Caco-2 (cell line): Measurements from ENCODE around the gene RFX2. TPM values are rescaled to one million over a fixed set of nuclear protein-coding genes. Genes with fewer than 3 reads are reported as not detected.

ENCODE experiments used
- BruUV-seq: library from RNA; stranded (reverse); fragments of 400-500 nt; replicated peaks from 2 replicates; lab custom pipeline; 2021; lab: Mats Ljungman, UMichigan
- CTCF ChIA-PET: fragments of 300-600 bp; sonication (Branson Sonifier 250); formaldehyde crosslinking; loops from one replicate; lab custom pipeline; 2022; ENCODE audit warnings: antibody characterized with exemption; lab: Charles Lee
- POLR2A ChIA-PET: fragments of 300-600 bp; sonication (Branson Sonifier 250); formaldehyde crosslinking; loops from one replicate; lab custom pipeline; 2022; ENCODE audit warnings: antibody characterized with exemption; lab: Charles Lee
- DNase-seq, 2 experiments: peaks; one replicate each; pipeline versions ENCODE4 v3.0.0 to v3.0.0-alpha.2; 2020 to 2022
- H3K27me3 ChIP-seq: replicated peaks from 2 replicates; pipeline ENCODE4 v1.6.0; 2011; ENCODE audit warnings: low read length; ENCODE audit not compliant: control insufficient read depth, insufficient read depth
- H3K36me3 ChIP-seq: 2 replicates; pipeline ENCODE4 v1.5.1; 2011; ENCODE audit warnings: low read length; ENCODE audit not compliant: control insufficient read depth, insufficient read depth
- H3K4me1 ChIP-seq: fragments of 250-450 bp; sonication (Bioruptor Pico); 2 replicates; pipeline ENCODE4 v1.5.1; 2020; ENCODE audit warnings: mild to moderate bottlenecking
- H3K4me3 ChIP-seq: 2 replicates; pipeline ENCODE4 v1.5.1; 2011; ENCODE audit warnings: low read depth, mild to moderate bottlenecking, control low read depth, low read length
- H3K9me3 ChIP-seq: fragments of 250-450 bp; sonication (Bioruptor Pico); 2 replicates; pipeline ENCODE4 v1.5.1; 2020; ENCODE audit warnings: mild to moderate bottlenecking, moderate library complexity
- H3K27ac Mint-ChIP-seq: one replicate; pipeline ENCODE4 v1.8.0; 2022; ENCODE audit warnings: mixed read lengths; ENCODE audit not compliant: unreplicated experiment
- H3K27me3 Mint-ChIP-seq: one replicate; pipeline ENCODE4 v1.8.0; 2022; ENCODE audit warnings: mixed read lengths; ENCODE audit not compliant: insufficient read depth, unreplicated experiment
- H3K36me3 Mint-ChIP-seq: one replicate; pipeline ENCODE4 v1.8.0; 2022; ENCODE audit warnings: mild to moderate bottlenecking, mixed read lengths; ENCODE audit not compliant: insufficient read depth, unreplicated experiment
- H3K4me1 Mint-ChIP-seq: one replicate; pipeline ENCODE4 v1.8.0; 2022; ENCODE audit warnings: low read depth, mixed read lengths; ENCODE audit not compliant: unreplicated experiment
- H3K4me3 Mint-ChIP-seq: one replicate; pipeline ENCODE4 v1.8.0; 2022; ENCODE audit warnings: mild to moderate bottlenecking, moderate library complexity, mixed read lengths; ENCODE audit not compliant: unreplicated experiment
- H3K9me3 Mint-ChIP-seq: one replicate; pipeline ENCODE4 v1.8.0; 2022; ENCODE audit warnings: mixed read lengths; ENCODE audit not compliant: unreplicated experiment
- intact Hi-C: fragments of 100-400 bp; cut with micrococcal nuclease; formaldehyde crosslinking; loops from one replicate; pipeline ENCODE4 v1.10.0; 2022; ENCODE audit not compliant: unreplicated experiment
- total RNA-seq: library from RNA; stranded (reverse); gene quantifications from 2 replicates; pipeline ENCODE4 v1.2.3, GENCODE V29; 2022
- TF ChIP-seq, protein P1 (sequence below), 2 experiments: fragments of 200-600 bp in 1 of 2; IDR thresholded peaks; 1 replicate in 1 of 2; 2 replicates in 1 of 2; pipeline versions ENCODE4 v1.5.1 to v1.8.0; 2011 to 2022; ENCODE audit warnings: antibody characterized with exemption in 1 of 2, control low read depth in 1 of 2, inconsistent platforms in 1 of 2, low read depth in 1 of 2, low read length in 1 of 2, mild to moderate bottlenecking in 1 of 2, moderate library complexity in 1 of 2; ENCODE audit not compliant: insufficient read depth in 1 of 2, severe bottlenecking in 1 of 2, unreplicated experiment in 1 of 2

The RFX2 gene
- total RNA-seq, 1 experiment from 2014 or later: 9.3 TPM

DNA sequence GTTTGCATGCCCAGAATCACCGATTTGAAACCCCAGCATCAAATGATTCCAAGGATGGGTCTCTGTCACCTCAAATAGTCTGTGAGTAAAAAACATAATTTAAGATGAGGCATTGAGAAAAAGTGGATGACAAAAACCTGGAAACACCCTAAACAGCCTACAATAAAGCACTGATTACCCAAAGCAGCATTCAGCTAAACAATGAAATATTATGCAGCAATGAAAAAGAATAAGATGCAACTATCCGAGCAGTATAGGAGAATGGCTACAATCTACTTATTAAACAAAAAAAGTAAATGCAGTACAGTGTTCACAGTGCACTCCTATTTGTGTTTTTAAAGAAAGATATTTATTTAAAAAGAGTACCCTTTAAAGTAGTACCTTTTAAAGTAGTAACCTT is 7.7 kb upstream of the RFX2 start:
- H3K27me3 Mint-ChIP-seq: peaks cover 3% of the 10 kb centered on the region
- H3K4me3 Mint-ChIP-seq: no peak overlapping the region
- no peaks in the 10 kb centered on the region for H3K36me3 Mint-ChIP-seq
- H3K27me3 ChIP-seq: no peaks in the 10 kb centered on the region
- H3K9me3 ChIP-seq: no peaks in the 10 kb centered on the region
- intact Hi-C loops: no loop called here
- peaks cover 7% of the 10 kb centered on the region for H3K9me3 Mint-ChIP-seq
- CTCF ChIA-PET: no interaction called here
- TF ChIP-seq, protein P1, sequence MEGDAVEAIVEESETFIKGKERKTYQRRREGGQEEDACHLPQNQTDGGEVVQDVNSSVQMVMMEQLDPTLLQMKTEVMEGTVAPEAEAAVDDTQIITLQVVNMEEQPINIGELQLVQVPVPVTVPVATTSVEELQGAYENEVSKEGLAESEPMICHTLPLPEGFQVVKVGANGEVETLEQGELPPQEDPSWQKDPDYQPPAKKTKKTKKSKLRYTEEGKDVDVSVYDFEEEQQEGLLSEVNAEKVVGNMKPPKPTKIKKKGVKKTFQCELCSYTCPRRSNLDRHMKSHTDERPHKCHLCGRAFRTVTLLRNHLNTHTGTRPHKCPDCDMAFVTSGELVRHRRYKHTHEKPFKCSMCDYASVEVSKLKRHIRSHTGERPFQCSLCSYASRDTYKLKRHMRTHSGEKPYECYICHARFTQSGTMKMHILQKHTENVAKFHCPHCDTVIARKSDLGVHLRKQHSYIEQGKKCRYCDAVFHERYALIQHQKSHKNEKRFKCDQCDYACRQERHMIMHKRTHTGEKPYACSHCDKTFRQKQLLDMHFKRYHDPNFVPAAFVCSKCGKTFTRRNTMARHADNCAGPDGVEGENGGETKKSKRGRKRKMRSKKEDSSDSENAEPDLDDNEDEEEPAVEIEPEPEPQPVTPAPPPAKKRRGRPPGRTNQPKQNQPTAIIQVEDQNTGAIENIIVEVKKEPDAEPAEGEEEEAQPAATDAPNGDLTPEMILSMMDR (IDR thresholded peaks at IDR 0.05; ENCODE audit: insufficient read depth in 1 of 2, low read depth in 1 of 2, low read length in 1 of 2, severe bottlenecking in 1 of 2, unreplicated experiment in 1 of 2): no peak
- DNase-seq: no peak
- POLR2A ChIA-PET: no interaction called here
- no peaks in the 10 kb centered on the region for H3K4me1 Mint-ChIP-seq
- no peak overlapping the region for H3K4me3 ChIP-seq
- no peak overlapping the region for H3K27ac Mint-ChIP-seq
- H3K4me1 ChIP-seq: no peaks in the 10 kb centered on the region
- no peaks in the 10 kb centered on the region for H3K36me3 ChIP-seq
- no TSS peak for BruUV-seq

- H3K9me3 Mint-ChIP-seq: peaks cover 7% of the 10 kb centered on the region
- POLR2A ChIA-PET: no interaction called here
- intact Hi-C loops: no loop called here
- no peak overlapping the region for H3K27ac Mint-ChIP-seq
- TF ChIP-seq, protein P1 (IDR thresholded peaks at IDR 0.05; ENCODE audit: insufficient read depth in 1 of 2, low read depth in 1 of 2, low read length in 1 of 2, severe bottlenecking in 1 of 2, unreplicated experiment in 1 of 2): no peak
- no peaks in the 10 kb centered on the region for H3K36me3 Mint-ChIP-seq
- CTCF ChIA-PET: interaction anchor here (0.6 kb wide), 1 partner anchor 72 kb away, joined by 3 read pairs; no protein-coding TSS in a partner anchor
- Histone ChIP-seq H3K27me3 (no peaks in the 10 kb centered on the region), H3K4me3 (no peak overlapping the region), H3K9me3 (no peaks in the 10 kb centered on the region), H3K36me3 (no peaks in the 10 kb centered on the region), H3K4me1 (no peaks in the 10 kb centered on the region)
- H3K4me3 Mint-ChIP-seq: no peak overlapping the region
- H3K4me1 Mint-ChIP-seq: no peaks in the 10 kb centered on the region
- peaks cover 3% of the 10 kb centered on the region for H3K27me3 Mint-ChIP-seq
- DNase-seq: no peak
- no TSS peak for BruUV-seq
Measured at GRCh38 chr19:6117534-6117933, 7.2 kb upstream of the RFX2 start.

GRCh38 chr19:6116749-6117430 is 6.6 kb upstream of the RFX2 start:
- Mint-ChIP-seq H3K4me1 (no peaks in the 10 kb centered on the region), H3K4me3 (no peak overlapping the region), H3K36me3 (no peaks in the 10 kb centered on the region), H3K9me3 (peaks cover 7% of the 10 kb centered on the region), H3K27me3 (peaks cover 3% of the 10 kb centered on the region), H3K27ac (no peak overlapping the region)
- CTCF ChIA-PET: interaction anchor here (0.6 kb wide), 1 partner anchor 73 kb away, joined by 3 read pairs; no protein-coding TSS in a partner anchor
- Histone ChIP-seq H3K27me3 (no peaks in the 10 kb centered on the region), H3K4me1 (no peaks in the 10 kb centered on the region), H3K4me3 (no peak overlapping the region), H3K36me3 (no peaks in the 10 kb centered on the region), H3K9me3 (no peaks in the 10 kb centered on the region)
- DNase-seq: no peak
- TF ChIP-seq, protein P1 (IDR thresholded peaks at IDR 0.05; ENCODE audit: insufficient read depth in 1 of 2, low read depth in 1 of 2, low read length in 1 of 2, severe bottlenecking in 1 of 2, unreplicated experiment in 1 of 2): no peak
- POLR2A ChIA-PET: interaction anchor here (0.6 kb wide), 1 partner anchor 9 kb away, joined by 3 read pairs; no protein-coding TSS in a partner anchor
- no TSS peak for BruUV-seq
- intact Hi-C loops: no loop called here
